Epithelial cell of esophagus (primary cell): ENCODE measurements around the gene TGFBR2.

Source experiments
- DNase-seq: peaks from one replicate; pipeline ENCODE4 v3.0.0; 2010; ENCODE audit warnings: low read depth
- H3K4me3 ChIP-seq: 2 replicates; pipeline ENCODE4 v1.5.1; 2011; ENCODE audit warnings: mild to moderate bottlenecking, low read length, control low read depth
- TF ChIP-seq, protein P1 (sequence below): IDR thresholded peaks from 2 replicates; pipeline ENCODE4 v1.5.1; 2011; ENCODE audit warnings: low read depth, mild to moderate bottlenecking, low read length, control low read depth, inconsistent platforms; ENCODE audit not compliant: insufficient read depth; ENCODE audit errors: missing control alignments

Gene TGFBR2

GRCh38 chr3:30672959-30673358, 66.6 kb downstream of the TGFBR2 start:
- H3K4me3 ChIP-seq: no peak overlapping the region
- DNase-seq: no peak
- TF ChIP-seq, protein P1, sequence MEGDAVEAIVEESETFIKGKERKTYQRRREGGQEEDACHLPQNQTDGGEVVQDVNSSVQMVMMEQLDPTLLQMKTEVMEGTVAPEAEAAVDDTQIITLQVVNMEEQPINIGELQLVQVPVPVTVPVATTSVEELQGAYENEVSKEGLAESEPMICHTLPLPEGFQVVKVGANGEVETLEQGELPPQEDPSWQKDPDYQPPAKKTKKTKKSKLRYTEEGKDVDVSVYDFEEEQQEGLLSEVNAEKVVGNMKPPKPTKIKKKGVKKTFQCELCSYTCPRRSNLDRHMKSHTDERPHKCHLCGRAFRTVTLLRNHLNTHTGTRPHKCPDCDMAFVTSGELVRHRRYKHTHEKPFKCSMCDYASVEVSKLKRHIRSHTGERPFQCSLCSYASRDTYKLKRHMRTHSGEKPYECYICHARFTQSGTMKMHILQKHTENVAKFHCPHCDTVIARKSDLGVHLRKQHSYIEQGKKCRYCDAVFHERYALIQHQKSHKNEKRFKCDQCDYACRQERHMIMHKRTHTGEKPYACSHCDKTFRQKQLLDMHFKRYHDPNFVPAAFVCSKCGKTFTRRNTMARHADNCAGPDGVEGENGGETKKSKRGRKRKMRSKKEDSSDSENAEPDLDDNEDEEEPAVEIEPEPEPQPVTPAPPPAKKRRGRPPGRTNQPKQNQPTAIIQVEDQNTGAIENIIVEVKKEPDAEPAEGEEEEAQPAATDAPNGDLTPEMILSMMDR: no peak

GRCh38 chr3:30673425-30674341, 67.3 kb downstream of the TGFBR2 start:
- no peak overlapping the region for H3K4me3 ChIP-seq
- TF ChIP-seq, protein P1: no peak
- no peak for DNase-seq

DNA sequence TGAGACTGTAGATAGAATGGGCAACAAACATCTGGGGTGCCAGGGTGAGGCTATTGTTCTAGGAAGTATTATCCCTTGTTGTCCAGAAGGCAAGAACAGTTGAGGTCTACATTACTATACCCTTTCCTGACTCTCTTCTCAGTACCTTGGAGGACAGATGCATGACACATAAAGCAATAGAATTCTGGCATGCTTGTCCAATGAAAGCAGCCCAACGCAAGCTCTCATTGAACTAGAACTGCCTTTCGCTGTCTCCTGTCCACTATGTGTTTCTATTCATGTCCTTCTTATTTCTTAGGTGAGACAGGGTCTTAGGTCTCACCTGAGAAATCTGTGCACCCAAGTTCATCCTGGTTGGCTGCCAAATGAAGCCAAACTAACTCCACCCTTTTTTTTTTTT, 68.6 kb downstream of the TGFBR2 start:
- TF ChIP-seq, protein P1: no peak
- H3K4me3 ChIP-seq: no peak overlapping the region
- DNase-seq: no peak

- DNase-seq: no peak
- H3K4me3 ChIP-seq: no peak overlapping the region
- TF ChIP-seq, protein P1: no peak
Measured at GRCh38 chr3:30675774-30676173, 69.4 kb downstream of the TGFBR2 start.

GRCh38 chr3:30676424-30677346, 70.3 kb downstream of the TGFBR2 start:
- no peak overlapping the region for H3K4me3 ChIP-seq
- TF ChIP-seq, protein P1: no peak
- no peak for DNase-seq

- TF ChIP-seq, protein P1: no peak
- no peak overlapping the region for H3K4me3 ChIP-seq
- no peak for DNase-seq
Measured at GRCh38 chr3:30677347-30677685, 70.9 kb downstream of the TGFBR2 start.
